Measurements from ENCODE around the gene PPDPF. TPM values are rescaled to one million over a fixed set of nuclear protein-coding genes. Genes with fewer than 3 reads are reported as not detected.

Gene PPDPF
- total and polyA plus RNA-seq, 2 of the 8 experiments (the other 6 are each of a cell fraction or from before 2014, with no cell fraction given), result 30.5 to 138 TPM

DNA sequence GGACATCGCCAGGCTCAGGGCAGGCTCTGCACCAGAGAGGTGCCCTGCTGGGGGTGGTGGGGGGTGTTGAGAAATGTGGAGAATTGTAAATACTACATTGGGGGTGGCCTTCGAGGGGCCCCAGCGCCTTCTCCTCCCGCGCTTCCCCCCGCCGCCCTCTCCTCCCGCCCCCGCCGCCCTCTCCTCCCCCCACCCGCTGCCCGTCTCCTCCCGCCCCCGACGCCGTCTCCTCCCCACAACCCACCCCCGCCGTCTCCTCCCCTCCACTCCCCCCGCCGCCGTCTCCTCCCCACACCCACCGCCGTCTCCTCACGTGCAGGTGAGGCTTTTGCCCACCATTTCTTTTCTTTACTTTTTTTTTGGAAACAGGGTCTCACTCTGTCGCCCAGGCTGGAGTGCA lies 28.5 kb downstream of the PPDPF start (continued):
- TF ChIP-seq, protein P1, sequence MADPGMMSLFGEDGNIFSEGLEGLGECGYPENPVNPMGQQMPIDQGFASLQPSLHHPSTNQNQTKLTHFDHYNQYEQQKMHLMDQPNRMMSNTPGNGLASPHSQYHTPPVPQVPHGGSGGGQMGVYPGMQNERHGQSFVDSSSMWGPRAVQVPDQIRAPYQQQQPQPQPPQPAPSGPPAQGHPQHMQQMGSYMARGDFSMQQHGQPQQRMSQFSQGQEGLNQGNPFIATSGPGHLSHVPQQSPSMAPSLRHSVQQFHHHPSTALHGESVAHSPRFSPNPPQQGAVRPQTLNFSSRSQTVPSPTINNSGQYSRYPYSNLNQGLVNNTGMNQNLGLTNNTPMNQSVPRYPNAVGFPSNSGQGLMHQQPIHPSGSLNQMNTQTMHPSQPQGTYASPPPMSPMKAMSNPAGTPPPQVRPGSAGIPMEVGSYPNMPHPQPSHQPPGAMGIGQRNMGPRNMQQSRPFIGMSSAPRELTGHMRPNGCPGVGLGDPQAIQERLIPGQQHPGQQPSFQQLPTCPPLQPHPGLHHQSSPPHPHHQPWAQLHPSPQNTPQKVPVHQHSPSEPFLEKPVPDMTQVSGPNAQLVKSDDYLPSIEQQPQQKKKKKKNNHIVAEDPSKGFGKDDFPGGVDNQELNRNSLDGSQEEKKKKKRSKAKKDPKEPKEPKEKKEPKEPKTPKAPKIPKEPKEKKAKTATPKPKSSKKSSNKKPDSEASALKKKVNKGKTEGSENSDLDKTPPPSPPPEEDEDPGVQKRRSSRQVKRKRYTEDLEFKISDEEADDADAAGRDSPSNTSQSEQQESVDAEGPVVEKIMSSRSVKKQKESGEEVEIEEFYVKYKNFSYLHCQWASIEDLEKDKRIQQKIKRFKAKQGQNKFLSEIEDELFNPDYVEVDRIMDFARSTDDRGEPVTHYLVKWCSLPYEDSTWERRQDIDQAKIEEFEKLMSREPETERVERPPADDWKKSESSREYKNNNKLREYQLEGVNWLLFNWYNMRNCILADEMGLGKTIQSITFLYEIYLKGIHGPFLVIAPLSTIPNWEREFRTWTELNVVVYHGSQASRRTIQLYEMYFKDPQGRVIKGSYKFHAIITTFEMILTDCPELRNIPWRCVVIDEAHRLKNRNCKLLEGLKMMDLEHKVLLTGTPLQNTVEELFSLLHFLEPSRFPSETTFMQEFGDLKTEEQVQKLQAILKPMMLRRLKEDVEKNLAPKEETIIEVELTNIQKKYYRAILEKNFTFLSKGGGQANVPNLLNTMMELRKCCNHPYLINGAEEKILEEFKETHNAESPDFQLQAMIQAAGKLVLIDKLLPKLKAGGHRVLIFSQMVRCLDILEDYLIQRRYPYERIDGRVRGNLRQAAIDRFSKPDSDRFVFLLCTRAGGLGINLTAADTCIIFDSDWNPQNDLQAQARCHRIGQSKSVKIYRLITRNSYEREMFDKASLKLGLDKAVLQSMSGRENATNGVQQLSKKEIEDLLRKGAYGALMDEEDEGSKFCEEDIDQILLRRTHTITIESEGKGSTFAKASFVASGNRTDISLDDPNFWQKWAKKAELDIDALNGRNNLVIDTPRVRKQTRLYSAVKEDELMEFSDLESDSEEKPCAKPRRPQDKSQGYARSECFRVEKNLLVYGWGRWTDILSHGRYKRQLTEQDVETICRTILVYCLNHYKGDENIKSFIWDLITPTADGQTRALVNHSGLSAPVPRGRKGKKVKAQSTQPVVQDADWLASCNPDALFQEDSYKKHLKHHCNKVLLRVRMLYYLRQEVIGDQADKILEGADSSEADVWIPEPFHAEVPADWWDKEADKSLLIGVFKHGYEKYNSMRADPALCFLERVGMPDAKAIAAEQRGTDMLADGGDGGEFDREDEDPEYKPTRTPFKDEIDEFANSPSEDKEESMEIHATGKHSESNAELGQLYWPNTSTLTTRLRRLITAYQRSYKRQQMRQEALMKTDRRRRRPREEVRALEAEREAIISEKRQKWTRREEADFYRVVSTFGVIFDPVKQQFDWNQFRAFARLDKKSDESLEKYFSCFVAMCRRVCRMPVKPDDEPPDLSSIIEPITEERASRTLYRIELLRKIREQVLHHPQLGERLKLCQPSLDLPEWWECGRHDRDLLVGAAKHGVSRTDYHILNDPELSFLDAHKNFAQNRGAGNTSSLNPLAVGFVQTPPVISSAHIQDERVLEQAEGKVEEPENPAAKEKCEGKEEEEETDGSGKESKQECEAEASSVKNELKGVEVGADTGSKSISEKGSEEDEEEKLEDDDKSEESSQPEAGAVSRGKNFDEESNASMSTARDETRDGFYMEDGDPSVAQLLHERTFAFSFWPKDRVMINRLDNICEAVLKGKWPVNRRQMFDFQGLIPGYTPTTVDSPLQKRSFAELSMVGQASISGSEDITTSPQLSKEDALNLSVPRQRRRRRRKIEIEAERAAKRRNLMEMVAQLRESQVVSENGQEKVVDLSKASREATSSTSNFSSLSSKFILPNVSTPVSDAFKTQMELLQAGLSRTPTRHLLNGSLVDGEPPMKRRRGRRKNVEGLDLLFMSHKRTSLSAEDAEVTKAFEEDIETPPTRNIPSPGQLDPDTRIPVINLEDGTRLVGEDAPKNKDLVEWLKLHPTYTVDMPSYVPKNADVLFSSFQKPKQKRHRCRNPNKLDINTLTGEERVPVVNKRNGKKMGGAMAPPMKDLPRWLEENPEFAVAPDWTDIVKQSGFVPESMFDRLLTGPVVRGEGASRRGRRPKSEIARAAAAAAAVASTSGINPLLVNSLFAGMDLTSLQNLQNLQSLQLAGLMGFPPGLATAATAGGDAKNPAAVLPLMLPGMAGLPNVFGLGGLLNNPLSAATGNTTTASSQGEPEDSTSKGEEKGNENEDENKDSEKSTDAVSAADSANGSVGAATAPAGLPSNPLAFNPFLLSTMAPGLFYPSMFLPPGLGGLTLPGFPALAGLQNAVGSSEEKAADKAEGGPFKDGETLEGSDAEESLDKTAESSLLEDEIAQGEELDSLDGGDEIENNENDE (IDR thresholded peaks at IDR 0.05; ENCODE audit: insufficient replicate concordance, low read length), result no peak
- TF ChIP-seq TBP (IDR thresholded peaks at IDR 0.05; ENCODE audit: low read depth, low read length) (no peak), TAF1 (IDR thresholded peaks at IDR 0.05; ENCODE audit: low read depth, low read length) (no peak), SAP30 (IDR thresholded peaks at IDR 0.05; ENCODE audit: insufficient read depth, insufficient replicate concordance, low read length) (no peak), EZH2 (IDR thresholded peaks at IDR 0.05; ENCODE audit: low read depth, low read length, severe bottlenecking) (no peak)

Data from H1 (cell line).